HAP-1 (cell line): Measurements from ENCODE around the gene RXFP1.

Experiments used
- DNase-seq, 2 experiments: peaks; one replicate each; pipeline ENCODE4 v3.0.0-alpha.2; 2016 to 2020; ENCODE audit warnings: low spot score in 2 of 2
- H3K27me3 ChIP-seq: fragments of 250-450 bp; sonication (Bioruptor Pico); 2 replicates; pipeline ENCODE4 v1.5.1; 2020; ENCODE audit warnings: low read depth, mild to moderate bottlenecking, moderate library complexity
- H3K36me3 ChIP-seq: fragments of 250-450 bp; sonication (Bioruptor Pico); replicated peaks from 2 replicates; pipeline ENCODE4 v1.5.1; 2020; ENCODE audit warnings: mild to moderate bottlenecking
- H3K4me1 ChIP-seq: fragments of 250-450 bp; sonication (Bioruptor Pico); 2 replicates; pipeline ENCODE4 v1.5.1; 2020; ENCODE audit warnings: mild to moderate bottlenecking
- H3K4me3 ChIP-seq: fragments of 250-450 bp; sonication (Bioruptor Pico); 2 replicates; pipeline ENCODE4 v1.5.1; 2020; ENCODE audit warnings: mild to moderate bottlenecking, moderate library complexity
- H3K9me3 ChIP-seq: fragments of 250-450 bp; sonication (Bioruptor Pico); 2 replicates; pipeline ENCODE4 v1.5.1; 2020; ENCODE audit warnings: mild to moderate bottlenecking, moderate library complexity
- in situ Hi-C: fragments of 300-500 bp; cut with MboI; formaldehyde crosslinking; loops from 3 replicates; pipeline ENCODE4 v1.14.3; 2020; ENCODE audit warnings: low sequenced_read_pairs, inconsistent platforms, mixed read lengths

The RXFP1 gene

GRCh38 chr4:158606969-158607368, 85.3 kb downstream of the RXFP1 start:
- H3K27me3 ChIP-seq: no peaks in the 10 kb centered on the region
- H3K4me1 ChIP-seq: no peaks in the 10 kb centered on the region
- no peak for DNase-seq
- H3K4me3 ChIP-seq: no peak overlapping the region
- H3K36me3 ChIP-seq: no peaks in the 10 kb centered on the region
- no peaks in the 10 kb centered on the region for H3K9me3 ChIP-seq
- in situ Hi-C loops: no loop called here

- no peaks in the 10 kb centered on the region for H3K27me3 ChIP-seq
- H3K4me3 ChIP-seq: no peak overlapping the region
- no peak for DNase-seq
- H3K4me1 ChIP-seq: no peaks in the 10 kb centered on the region
- in situ Hi-C loops: no loop called here
- no peaks in the 10 kb centered on the region for H3K36me3 ChIP-seq
- H3K9me3 ChIP-seq: no peaks in the 10 kb centered on the region
These were observed 87.4 kb downstream of the RXFP1 start for GRCh38 chr4:158609116-158609515.

DNA sequence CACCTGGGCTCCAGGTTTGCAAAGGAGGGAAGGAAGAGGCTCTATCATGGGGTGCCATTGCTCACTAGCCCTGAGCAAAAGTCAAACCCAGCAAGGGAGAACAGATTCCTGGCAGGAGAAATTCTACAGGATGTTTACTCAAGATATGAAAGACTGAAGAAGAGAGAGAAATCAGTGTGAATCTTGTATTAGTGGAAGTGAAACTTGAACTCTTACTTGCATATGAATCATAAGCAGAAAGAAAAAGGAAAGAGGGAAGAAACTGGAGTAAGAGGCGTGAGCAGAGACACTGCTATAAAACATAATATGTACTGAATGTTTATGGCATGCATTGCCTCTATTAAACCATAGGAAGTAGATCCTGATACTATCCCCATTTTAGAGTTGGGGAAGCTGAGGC, 89.1 kb downstream of the RXFP1 start:
- Histone ChIP-seq H3K4me1 (no peaks in the 10 kb centered on the region), H3K4me3 (no peak overlapping the region), H3K9me3 (no peaks in the 10 kb centered on the region), H3K36me3 (no peaks in the 10 kb centered on the region), H3K27me3 (no peaks in the 10 kb centered on the region)
- in situ Hi-C loops: loop anchor here (10.0 kb wide), 1 partner anchor 346 kb away; no protein-coding TSS in a partner anchor
- DNase-seq: no peak

DNA sequence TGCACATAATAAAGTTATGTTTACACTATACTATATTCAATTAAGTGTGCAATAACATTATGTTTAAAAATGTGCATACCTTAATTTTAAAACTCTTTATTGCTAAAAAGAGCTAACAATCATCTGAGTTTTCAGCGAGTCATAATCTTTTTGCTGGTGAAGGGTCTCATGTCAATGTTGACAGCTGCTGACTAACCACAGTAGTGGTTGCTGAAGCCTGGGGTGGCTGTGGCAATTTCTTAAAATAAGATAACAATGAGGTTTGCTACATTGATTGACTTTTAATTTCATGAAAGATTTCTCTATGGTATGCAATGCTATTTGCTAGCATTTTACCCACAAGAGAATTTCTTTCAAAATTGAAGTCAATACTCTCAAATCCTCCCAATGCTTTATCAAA, 91.4 kb downstream of the RXFP1 start:
- H3K36me3 ChIP-seq: no peaks in the 10 kb centered on the region
- H3K4me1 ChIP-seq: no peaks in the 10 kb centered on the region
- DNase-seq: no peak
- no peaks in the 10 kb centered on the region for H3K9me3 ChIP-seq
- in situ Hi-C loops: loop anchor here (10.0 kb wide), 1 partner anchor 348 kb away; no protein-coding TSS in a partner anchor
- no peak overlapping the region for H3K4me3 ChIP-seq
- H3K27me3 ChIP-seq: no peaks in the 10 kb centered on the region; the same call in 1 of the 2 replicates

DNA sequence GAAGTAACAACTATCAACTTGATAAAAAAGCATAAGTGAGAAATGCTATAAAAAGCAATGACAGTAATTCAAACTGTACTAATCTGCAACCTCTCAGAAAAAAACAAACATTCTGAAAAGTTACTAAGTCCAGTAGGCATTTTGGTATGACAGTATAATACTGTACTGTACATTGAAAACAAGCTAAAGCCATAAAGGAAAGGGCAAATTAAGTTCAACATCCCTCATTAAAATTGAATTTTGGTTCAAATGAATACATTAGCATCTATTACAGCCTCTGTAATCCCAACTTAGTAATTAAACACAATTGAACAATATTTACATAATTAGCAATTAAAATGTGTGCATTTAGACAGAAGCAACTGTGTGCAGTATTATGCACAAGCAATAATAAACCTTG, 96.3 kb downstream of the RXFP1 start:
- no peaks in the 10 kb centered on the region; the same call in 1 of the 2 replicates for H3K27me3 ChIP-seq
- H3K36me3 ChIP-seq: no peaks in the 10 kb centered on the region
- DNase-seq: no peak
- H3K4me1 ChIP-seq: no peaks in the 10 kb centered on the region
- H3K9me3 ChIP-seq: no peaks in the 10 kb centered on the region
- in situ Hi-C loops: loop anchor here (10.0 kb wide), 1 partner anchor 353 kb away; no protein-coding TSS in a partner anchor
- H3K4me3 ChIP-seq: no peak overlapping the region

GRCh38 chr4:158621729-158622128, 100.0 kb downstream of the RXFP1 start:
- Histone ChIP-seq H3K4me3 (no peak overlapping the region), H3K36me3 (no peaks in the 10 kb centered on the region), H3K27me3 (peaks cover 6% of the 10 kb centered on the region), H3K9me3 (no peaks in the 10 kb centered on the region), H3K4me1 (no peaks in the 10 kb centered on the region)
- no peak for DNase-seq
- in situ Hi-C loops: no loop called here

GRCh38 chr4:158622251-158622650, 100.6 kb downstream of the RXFP1 start:
- DNase-seq: no peak
- H3K4me1 ChIP-seq: no peaks in the 10 kb centered on the region
- no peak overlapping the region for H3K4me3 ChIP-seq
- in situ Hi-C loops: no loop called here
- no peaks in the 10 kb centered on the region for H3K9me3 ChIP-seq
- H3K36me3 ChIP-seq: no peaks in the 10 kb centered on the region
- peaks cover 6% of the 10 kb centered on the region for H3K27me3 ChIP-seq

DNA sequence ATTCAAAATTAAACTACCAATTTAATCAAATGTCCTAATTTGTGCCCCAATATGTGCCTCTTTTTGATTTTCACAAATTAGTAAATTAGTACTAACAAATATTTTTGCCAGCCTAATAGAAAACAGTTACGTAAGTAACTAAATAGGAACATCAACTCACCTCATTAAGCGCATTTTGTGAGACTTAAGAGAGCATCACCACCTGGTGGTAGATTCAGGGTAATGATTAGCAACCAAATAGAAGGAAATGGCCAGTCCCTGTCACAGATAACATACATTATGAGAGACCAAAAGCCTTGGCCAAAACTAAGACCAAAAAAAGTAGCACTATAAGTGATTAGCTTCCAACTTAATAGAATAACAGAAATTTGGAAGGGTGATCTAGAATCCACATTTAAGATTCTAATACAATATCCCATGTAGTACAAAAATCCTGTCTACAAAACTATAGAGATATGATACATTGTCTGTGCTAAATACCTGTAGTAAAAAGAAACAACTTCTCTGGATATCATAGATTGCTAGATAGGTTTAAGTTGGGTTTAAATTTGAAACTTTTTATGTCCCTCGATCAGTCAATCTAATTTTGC, 103.3 kb downstream of the RXFP1 start:
- H3K27me3 ChIP-seq: peaks cover 12% of the 10 kb centered on the region
- H3K9me3 ChIP-seq: no peaks in the 10 kb centered on the region
- H3K4me3 ChIP-seq: no peak overlapping the region
- H3K36me3 ChIP-seq: no peaks in the 10 kb centered on the region
- peak; percentile 24 to 63 for DNase-seq
- H3K4me1 ChIP-seq: no peaks in the 10 kb centered on the region
- in situ Hi-C loops: no loop called here

GRCh38 chr4:158625544-158625943, 103.9 kb downstream of the RXFP1 start:
- H3K27me3 ChIP-seq: peaks cover 12% of the 10 kb centered on the region
- in situ Hi-C loops: no loop called here
- no peaks in the 10 kb centered on the region for H3K9me3 ChIP-seq
- no peaks in the 10 kb centered on the region for H3K36me3 ChIP-seq
- no peaks in the 10 kb centered on the region for H3K4me1 ChIP-seq
- no peak for DNase-seq
- no peak overlapping the region for H3K4me3 ChIP-seq

GRCh38 chr4:158630893-158631292, 109.2 kb downstream of the RXFP1 start:
- H3K27me3 ChIP-seq: peaks cover 21% of the 10 kb centered on the region
- H3K36me3 ChIP-seq: no peaks in the 10 kb centered on the region
- in situ Hi-C loops: no loop called here
- no peaks in the 10 kb centered on the region for H3K4me1 ChIP-seq
- no peak for DNase-seq
- H3K9me3 ChIP-seq: no peaks in the 10 kb centered on the region
- no peak overlapping the region for H3K4me3 ChIP-seq

DNA sequence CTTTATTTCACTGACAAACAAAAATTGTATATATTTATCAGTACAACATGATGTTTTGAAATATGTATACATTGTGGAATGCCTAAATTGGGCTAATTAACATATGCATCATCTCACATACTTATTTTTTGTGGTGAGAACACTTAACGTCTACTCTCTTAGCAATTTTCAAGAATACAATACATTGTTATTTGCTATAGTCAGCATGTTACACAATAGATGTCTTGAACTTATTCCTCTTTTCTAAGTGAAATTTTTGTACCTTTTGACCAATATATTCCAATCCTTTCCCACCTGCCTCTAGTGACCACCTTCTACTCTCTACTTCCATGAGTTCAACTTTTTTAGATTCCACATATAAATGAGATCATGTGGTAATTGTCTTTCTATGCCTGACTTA, 114.9 kb downstream of the RXFP1 start:
- Histone ChIP-seq H3K9me3 (no peaks in the 10 kb centered on the region), H3K27me3 (peaks cover 15% of the 10 kb centered on the region), H3K4me3 (no peak overlapping the region), H3K4me1 (no peaks in the 10 kb centered on the region), H3K36me3 (no peaks in the 10 kb centered on the region)
- DNase-seq: no peak
- in situ Hi-C loops: no loop called here

GRCh38 chr4:158644356-158644755, 122.7 kb downstream of the RXFP1 start:
- H3K4me1 ChIP-seq: no peaks in the 10 kb centered on the region
- DNase-seq: peak in 1 of 2 experiments; percentile 63
- in situ Hi-C loops: no loop called here
- no peaks in the 10 kb centered on the region for H3K9me3 ChIP-seq
- H3K27me3 ChIP-seq: peaks cover 7% of the 10 kb centered on the region; the same call in 1 of the 2 replicates
- no peak overlapping the region for H3K4me3 ChIP-seq
- no peaks in the 10 kb centered on the region for H3K36me3 ChIP-seq

GRCh38 chr4:158644760-158645159, 123.1 kb downstream of the RXFP1 start:
- Histone ChIP-seq H3K4me3 (no peak overlapping the region), H3K27me3 (peaks cover 7% of the 10 kb centered on the region; the same call in 1 of the 2 replicates), H3K4me1 (no peaks in the 10 kb centered on the region), H3K36me3 (no peaks in the 10 kb centered on the region), H3K9me3 (no peaks in the 10 kb centered on the region)
- DNase-seq: no peak
- in situ Hi-C loops: no loop called here

GRCh38 chr4:158649111-158649680, 127.5 kb downstream of the RXFP1 start:
- Histone ChIP-seq H3K9me3 (no peaks in the 10 kb centered on the region), H3K4me3 (no peak overlapping the region), H3K36me3 (no peaks in the 10 kb centered on the region), H3K27me3 (peaks cover 8% of the 10 kb centered on the region; the same call in 1 of the 2 replicates), H3K4me1 (no peaks in the 10 kb centered on the region)
- no peak for DNase-seq
- in situ Hi-C loops: no loop called here
